PC-9 (cell line): Measurements from ENCODE around the gene STK40.

Source experiments
- CTCF ChIP-seq: fragments of 200-600 bp; sonication (generic); conservative IDR thresholded peaks from 2 replicates; pipeline ENCODE4 v1.6.1; 2017; ENCODE audit warnings: mixed run types, antibody characterized with exemption, mild to moderate bottlenecking, moderate library complexity
- EZH2 ChIP-seq: fragments of 200-600 bp; sonication (generic); IDR thresholded peaks from 2 replicates; pipeline ENCODE4 v1.8.0; 2017; ENCODE audit warnings: antibody characterized with exemption, low read depth

- TF ChIP-seq EZH2 (no peak), CTCF (no peak)
These were observed 32.2 kb upstream of the STK40 start for GRCh38 chr1:36417931-36418330.
